DLD1 (cell line): ENCODE results near the gene TCF7L2.
"Not testable (repeated sequence)": the region's sequence is repeated elsewhere in the genome, so short reads cannot be mapped to it uniquely, and the experiment has no call there.

ENCODE experiments used
- in situ Hi-C: cut with HindIII; loops from 2 replicates; pipeline ENCODE4 v1.10.0; 2017; ENCODE audit warnings: low sequenced_read_pairs

The TCF7L2 gene

DNA sequence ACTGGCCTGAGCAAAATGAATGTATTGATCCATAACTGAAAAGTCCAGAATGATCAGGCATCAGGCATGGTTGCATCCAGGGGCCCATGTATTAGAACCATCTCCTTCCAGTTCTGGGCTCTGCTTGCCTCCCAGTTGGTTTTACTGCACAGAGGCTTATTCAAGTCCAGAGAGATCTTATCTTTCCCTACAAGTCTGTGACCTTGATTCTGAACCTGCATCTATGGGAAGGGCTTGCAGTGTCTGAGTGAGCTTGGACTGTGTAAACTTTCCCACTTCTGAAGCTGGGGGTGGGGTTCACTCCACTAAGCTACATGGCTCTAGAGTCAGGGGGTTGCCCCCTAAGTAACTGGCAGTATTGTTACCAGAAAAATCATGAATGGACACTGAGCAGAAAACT lies 136.2 kb downstream of the TCF7L2 start:
- in situ Hi-C loops = no loop called here

- in situ Hi-C loops = no loop called here
These were observed 137.3 kb downstream of the TCF7L2 start for GRCh38 chr10:113087165-113088029.

- in situ Hi-C loops = no loop called here
These were observed 138.1 kb downstream of the TCF7L2 start for GRCh38 chr10:113088194-113088593.

DNA sequence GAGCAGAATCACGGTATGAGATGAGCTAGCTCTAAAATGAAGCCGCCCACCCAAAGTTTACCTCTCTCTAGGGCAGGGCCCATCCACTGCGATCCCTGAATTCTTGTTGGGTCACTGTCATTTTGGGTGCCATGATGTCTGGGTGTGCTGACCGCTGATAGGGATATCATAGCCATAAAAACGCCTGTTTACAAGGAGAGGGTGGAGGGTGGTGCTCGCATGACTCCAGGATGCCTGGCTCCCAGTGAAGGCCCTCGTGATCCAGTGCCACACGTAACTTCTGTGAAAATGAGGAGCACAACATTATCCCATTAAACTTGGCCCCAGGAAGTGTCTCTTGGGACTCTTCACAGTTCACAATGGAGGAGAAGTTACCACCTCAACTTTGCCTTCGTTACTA lies 139.5 kb downstream of the TCF7L2 start:
- in situ Hi-C loops = no loop called here

GRCh38 chr10:113091920-113092319 lies 141.9 kb downstream of the TCF7L2 start:
- in situ Hi-C loops = no loop called here

DNA sequence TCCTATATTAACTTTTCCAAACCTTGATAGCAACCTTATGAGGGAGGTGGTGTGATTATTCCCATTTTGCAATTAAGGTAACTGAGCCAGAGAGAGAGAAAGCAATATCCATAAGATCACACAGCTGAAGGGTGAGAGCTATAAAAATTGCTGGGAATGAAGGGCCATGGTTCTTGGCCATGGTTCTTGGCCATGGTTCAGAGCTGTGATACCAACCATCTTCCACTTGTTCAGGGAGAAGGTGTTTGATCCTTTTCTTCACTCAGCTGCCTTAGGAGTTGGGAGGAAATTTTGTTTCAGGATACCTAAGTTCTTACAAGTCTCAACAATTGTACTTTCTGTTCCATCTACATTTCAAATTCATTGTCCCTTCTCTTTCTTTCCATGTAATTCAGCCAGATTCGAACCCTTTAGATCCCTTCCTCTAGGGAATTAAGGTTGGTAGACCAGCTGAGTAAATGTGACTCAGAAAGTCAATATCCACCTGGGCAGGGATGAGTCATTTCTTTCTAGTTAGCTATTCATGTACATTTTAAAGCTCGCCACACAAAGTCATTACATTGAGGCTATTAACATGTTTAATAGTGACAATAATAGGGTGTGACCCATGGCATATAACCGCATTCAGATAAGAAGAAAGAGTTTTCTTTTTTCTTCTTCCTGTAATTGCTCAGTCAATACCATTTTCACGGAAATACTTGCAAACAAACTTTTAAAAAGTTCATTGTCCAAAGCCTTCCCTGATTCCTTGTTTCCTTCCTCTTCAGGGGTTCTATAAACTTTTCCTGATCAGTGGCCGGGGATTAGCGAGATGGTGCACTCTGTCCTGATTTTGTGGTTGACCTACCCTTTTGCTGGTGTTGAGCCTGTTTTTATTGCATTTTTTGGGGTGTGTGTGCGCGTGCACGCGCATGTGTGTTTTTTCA lies 143.4 kb downstream of the TCF7L2 start:
- in situ Hi-C loops = no loop called here

DNA sequence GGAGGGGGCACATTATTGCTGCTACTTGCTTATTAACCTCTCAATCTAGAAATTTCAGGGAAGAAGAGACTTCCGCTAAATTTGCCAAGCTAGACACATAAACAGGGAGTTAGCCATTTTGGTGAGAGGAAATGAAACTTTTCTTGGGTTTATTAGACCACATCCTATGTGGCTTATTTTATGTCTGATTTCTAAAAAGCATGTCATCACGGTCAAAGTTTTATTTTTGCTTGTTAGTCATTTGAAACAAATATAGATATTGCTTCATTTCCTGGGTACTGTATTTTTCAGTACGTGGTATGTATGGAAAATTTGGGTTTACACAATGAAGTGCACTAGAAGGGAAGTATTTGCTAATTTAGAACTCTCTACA lies 144.1 kb downstream of the TCF7L2 start:
- in situ Hi-C loops = no loop called here

GRCh38 chr10:113095419-113096127 lies 145.5 kb downstream of the TCF7L2 start:
- in situ Hi-C loops = no loop called here

DNA sequence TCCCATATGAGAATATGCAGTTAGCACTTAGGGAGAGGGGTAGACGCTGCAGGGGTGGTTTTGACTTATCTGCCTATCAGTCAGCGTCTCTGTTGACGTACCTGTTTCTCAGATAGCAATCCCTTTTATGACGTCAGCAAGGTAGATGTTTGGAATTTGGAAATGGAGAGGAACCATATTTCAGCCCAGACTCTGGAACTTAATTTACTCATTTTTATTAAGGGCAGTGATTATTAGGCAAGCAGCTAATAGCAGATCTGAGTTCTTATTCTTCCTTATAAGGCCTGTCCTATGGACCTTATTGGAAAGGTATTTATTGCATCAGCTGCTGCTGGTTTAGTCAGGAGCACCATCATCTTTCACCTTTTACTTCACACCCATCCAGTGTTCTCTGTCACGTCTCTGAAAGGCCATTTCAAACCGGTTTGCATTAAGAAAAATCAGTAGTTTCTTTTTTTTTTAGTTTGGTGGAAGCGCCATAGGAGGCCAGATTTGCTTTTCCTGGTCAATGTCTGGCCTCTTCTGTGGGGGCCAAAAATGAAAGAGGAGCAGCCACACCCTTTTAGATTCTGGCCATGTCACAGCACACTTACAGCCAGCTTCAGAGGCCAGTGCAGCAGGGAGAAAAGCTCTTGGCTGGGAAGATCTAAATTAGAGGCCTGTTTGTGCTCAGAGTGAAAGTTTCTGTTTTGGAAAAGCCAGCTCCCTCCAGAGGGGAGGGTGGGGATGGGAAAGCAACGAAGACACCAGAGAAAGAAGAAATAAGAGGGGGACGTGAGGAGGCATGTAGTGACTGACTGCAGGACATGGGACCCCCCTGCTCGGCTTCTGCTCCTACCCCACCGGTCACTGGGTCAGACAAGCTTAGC lies 146.3 kb downstream of the TCF7L2 start:
- in situ Hi-C loops = no loop called here

- in situ Hi-C loops = no loop called here
These were observed 147.0 kb downstream of the TCF7L2 start for GRCh38 chr10:113097036-113097435.

DNA sequence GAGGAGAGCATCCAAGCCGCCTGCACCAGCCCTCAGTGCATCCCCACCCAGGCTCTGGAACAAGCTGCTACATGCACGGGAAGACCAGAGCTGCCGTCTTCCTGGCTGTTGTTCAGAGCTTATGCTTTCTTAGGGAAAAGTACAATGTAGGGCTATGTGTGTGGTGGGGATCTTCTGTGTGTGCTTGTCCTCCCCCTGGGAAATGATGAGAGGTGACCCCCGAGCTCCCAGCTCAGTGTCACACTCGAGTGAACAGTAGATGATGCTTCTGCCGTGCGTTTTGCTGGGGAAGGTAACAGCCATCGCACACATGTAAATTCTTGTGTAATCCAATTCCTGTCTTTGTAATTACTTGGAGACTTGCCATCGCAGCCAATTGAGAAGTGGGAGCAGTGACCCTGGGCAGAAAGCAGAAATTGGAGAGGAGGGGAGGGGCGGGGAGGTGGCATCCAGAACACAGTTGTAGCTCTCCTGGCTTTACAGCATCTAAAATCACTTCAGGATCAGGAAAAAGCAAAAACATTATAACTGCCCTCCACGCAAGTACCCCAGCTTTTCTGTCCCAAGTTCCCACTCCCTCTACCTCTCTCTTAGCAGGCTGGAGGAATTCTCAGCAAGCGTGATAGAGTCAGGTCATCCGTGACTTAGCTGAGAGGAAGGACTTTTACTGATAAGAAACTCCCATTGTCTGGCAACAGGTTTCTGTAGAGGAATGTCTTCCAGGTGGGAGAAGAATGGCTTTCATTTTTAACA lies 149.6 kb downstream of the TCF7L2 start:
- in situ Hi-C loops = no loop called here

DNA sequence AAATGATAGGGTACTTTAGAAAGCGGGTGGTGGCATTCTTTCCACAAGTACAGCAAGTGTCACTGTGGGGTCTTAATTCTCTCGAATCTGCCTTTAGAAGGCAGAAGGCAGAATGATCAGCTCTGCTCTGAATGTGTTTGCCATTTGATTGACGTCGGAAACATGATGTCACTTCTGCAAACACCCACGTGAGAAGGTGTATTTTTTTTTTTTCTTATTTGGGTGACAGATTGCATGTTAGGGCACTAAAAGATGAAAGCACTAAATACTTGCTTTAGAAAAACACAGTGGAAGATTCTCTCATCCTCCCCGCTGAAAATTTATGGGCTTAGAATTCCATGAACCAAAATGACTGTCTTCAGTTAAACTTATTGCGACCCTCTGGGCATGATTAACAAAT lies 150.2 kb downstream of the TCF7L2 start:
- in situ Hi-C loops = no loop called here

- in situ Hi-C loops = no loop called here
These were observed 153.2 kb downstream of the TCF7L2 start for GRCh38 chr10:113103131-113103840.

DNA sequence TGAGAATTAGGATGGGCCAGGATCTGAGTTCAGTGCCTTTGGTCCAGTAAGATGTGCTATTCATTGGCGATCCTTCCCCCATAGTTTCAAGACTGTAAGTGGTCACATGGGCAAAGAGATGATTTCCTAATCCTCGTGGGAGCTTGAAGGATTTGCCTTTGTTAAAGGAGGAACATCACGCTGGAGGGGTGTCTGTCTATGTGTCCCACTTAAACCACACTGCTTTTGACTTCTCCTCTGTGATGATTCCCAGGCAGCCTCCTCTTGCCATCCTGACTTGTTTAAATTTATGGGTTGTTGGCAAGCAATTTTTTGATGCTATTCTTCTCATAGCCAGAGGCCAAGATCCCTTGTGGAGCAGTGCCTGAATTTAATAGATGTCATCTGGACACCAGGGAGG lies 154.0 kb downstream of the TCF7L2 start:
- in situ Hi-C loops = no loop called here

DNA sequence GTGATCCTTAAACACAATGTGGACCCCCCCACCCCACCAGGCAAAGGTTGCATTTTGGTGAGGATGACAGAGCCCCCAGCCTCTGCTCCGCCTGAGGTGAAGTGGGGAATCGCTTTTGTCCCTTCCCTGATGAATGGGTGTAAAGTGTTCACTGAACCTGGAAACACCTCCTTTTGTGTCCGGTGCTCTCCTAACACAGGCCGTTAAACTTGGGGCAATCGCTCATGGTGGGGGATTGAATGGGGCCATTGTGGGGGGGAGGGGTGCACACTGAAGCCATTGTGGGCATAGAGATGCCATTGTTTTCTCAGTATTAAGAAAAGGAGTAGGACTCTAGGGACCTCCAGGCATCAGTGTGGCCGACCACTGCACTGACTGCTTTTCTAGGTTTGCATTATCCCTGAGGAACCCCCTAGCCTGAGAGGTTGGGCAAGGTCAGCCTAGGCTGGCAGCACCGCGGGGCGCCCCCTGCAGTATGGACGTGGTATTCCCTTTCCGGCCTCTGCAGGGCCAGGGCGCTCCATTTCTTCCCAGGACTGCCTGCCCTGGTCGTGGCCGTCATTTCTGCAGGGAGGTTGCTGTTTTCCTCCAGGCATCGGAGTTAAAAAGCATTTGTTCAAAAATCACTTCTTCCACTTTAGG lies 158.3 kb downstream of the TCF7L2 start:
- in situ Hi-C loops = no loop called here

DNA sequence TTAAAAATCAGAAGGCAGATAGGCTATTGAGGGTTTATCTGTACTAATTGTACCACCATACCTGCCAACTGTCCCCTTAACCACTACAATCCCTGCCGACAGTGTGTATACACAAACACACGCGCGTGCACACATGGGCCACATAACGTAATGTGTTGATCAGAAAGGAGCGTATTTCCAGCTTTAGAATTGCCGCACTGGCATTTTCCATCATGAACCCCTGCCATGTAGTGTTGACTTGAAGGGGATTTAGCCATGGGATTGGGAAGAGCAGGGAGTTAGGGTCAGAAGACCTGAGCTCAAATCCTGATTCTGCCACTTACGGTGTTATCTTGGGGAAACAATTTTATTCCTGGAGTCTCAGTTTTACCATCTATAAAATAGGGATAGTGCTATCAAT lies 158.9 kb downstream of the TCF7L2 start:
- in situ Hi-C loops = no loop called here

DNA sequence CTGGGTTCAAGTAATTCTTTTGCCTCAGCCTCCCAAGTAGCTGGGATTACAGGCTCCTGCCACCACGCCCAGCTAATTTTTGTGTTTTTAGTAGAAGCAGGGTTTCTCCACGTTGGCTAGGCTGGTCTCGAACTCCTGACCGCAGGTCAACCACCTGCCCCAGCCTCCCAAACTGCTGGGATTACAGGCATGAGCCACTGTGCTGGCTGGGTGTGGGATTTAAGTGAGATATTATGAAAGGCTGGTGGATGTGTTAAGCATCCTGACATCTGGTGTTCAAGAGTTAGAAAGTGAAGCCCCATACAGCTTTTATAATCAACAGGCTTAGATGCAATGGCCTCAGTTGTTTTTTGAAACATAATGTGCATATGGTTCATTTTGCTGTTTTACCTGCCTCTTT lies 159.4 kb downstream of the TCF7L2 start:
- in situ Hi-C loops = not testable (repeated sequence)

DNA sequence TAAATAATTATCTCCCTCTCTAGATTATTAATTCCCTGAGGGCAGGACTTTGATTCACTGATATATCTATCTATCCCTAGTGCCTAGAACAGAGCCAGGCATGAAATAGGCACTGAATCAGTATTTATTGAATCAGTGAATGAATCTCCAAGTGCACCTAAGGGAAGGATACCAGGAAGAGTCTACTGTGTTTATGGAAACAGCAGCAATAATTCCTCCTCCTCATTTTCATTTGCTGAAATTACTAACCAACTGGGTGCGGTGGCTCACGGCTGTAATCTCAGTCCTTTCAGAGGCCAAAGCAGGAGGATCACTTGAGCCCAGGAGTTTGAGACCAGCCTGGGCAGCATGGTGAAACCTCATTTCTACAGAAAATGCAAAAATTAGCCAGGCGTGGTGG lies 161.2 kb downstream of the TCF7L2 start:
- in situ Hi-C loops = no loop called here
